GM12878 (cell line): ENCODE measurements around the gene STARD13. TPM values are rescaled to one million over a fixed set of nuclear protein-coding genes. Genes with fewer than 3 reads are reported as not detected.
A peak's percentile ranks its signal among the peaks of the same experiment; 100 is the strongest.

ENCODE experiments used
- ATF7 ChIP-seq: fragments of 450-650 bp; IDR thresholded peaks from 2 replicates; pipeline ENCODE4 v1.6.1; 2016; ENCODE audit warnings: low read depth, mild to moderate bottlenecking
- CEBPB ChIP-seq, 2 experiments: fragments of 150-350 bp in 1 of 2; IDR thresholded peaks; 2 replicates each; pipeline ENCODE4 v1.6.1; 2012 to 2014; ENCODE audit warnings: low read depth in 2 of 2, low read length in 2 of 2, borderline replicate concordance in 1 of 2, inconsistent platforms in 1 of 2
- CHD2 ChIP-seq: IDR thresholded peaks from 2 replicates; pipeline ENCODE4 v1.6.1; 2011; ENCODE audit warnings: low read depth, low read length, improper control_type of control experiment, borderline replicate concordance
- CREB1 ChIP-seq: IDR thresholded peaks from 2 replicates; pipeline ENCODE4 v1.6.1; 2012; ENCODE audit warnings: low read depth, mild to moderate bottlenecking, inconsistent platforms
- EP300 ChIP-seq, 2 experiments: fragments of 150-350 bp in 1 of 2; IDR thresholded peaks; 2 replicates each; pipeline ENCODE4 v1.6.1; 2011 to 2012; ENCODE audit warnings: low read depth in 2 of 2, low read length in 2 of 2, borderline replicate concordance in 1 of 2, improper control_type of control experiment in 1 of 2, inconsistent platforms in 1 of 2; ENCODE audit not compliant: control insufficient read depth in 1 of 2
- FOXK2 ChIP-seq: fragments of 450-650 bp; IDR thresholded peaks from 2 replicates; pipeline ENCODE4 v1.6.1; 2017; ENCODE audit warnings: mild to moderate bottlenecking, moderate library complexity
- HCFC1 ChIP-seq: fragments of 150-350 bp; IDR thresholded peaks from 2 replicates; pipeline ENCODE4 v1.6.1; 2014; ENCODE audit warnings: low read length
- HDAC2 ChIP-seq: fragments of 200-600 bp; sonication (generic); IDR thresholded peaks from 2 replicates; pipeline ENCODE4 v1.6.1; 2017
- IKZF1 ChIP-seq: fragments of 450-650 bp; conservative IDR thresholded peaks from 2 replicates; pipeline ENCODE4 v1.6.1; 2017; ENCODE audit warnings: antibody characterized with exemption, mild to moderate bottlenecking
- IKZF2 ChIP-seq, 2 experiments: fragments of 450-650 bp; IDR thresholded peaks; 2 replicates each; pipeline ENCODE4 v1.6.1; 2017; ENCODE audit warnings: mild to moderate bottlenecking in 2 of 2, moderate library complexity in 2 of 2
- KAT2A ChIP-seq: conservative IDR thresholded peaks from 2 replicates; pipeline ENCODE4 v1.6.1; 2011; ENCODE audit warnings: low read depth, low read length; ENCODE audit not compliant: control insufficient read depth
- MTA2 ChIP-seq: fragments of 450-650 bp; IDR thresholded peaks from 2 replicates; pipeline ENCODE4 v1.6.1; 2016; ENCODE audit warnings: low read depth, mild to moderate bottlenecking, moderate library complexity
- NR2F1 ChIP-seq: fragments of 450-650 bp; conservative IDR thresholded peaks from 2 replicates; pipeline ENCODE4 v1.6.1; 2017; ENCODE audit warnings: mild to moderate bottlenecking
- NRF1 ChIP-seq: conservative IDR thresholded peaks from 2 replicates; pipeline ENCODE4 v1.6.1; 2011; ENCODE audit warnings: mild to moderate bottlenecking, low read depth, low read length, improper control_type of control experiment
- RCOR1 ChIP-seq: conservative IDR thresholded peaks from 2 replicates; pipeline ENCODE4 v1.6.1; 2012; ENCODE audit warnings: low read depth, low read length, improper control_type of control experiment
- RUNX3 ChIP-seq: IDR thresholded peaks from 2 replicates; pipeline ENCODE4 v1.6.1; 2012; ENCODE audit warnings: low read length, inconsistent platforms
- SMAD1 ChIP-seq: fragments of 450-650 bp; IDR thresholded peaks from 2 replicates; pipeline ENCODE4 v1.6.1; 2018; ENCODE audit warnings: mild to moderate bottlenecking, low read depth; ENCODE audit not compliant: partially characterized antibody
- SUPT20H ChIP-seq: IDR thresholded peaks from 2 replicates; pipeline ENCODE4 v1.6.1; 2011; ENCODE audit warnings: low read depth, mild to moderate bottlenecking, low read length, moderate library complexity, borderline replicate concordance; ENCODE audit not compliant: control insufficient read depth
- TCF3 ChIP-seq: IDR thresholded peaks from 2 replicates; pipeline ENCODE4 v1.6.1; 2012; ENCODE audit warnings: low read depth, mild to moderate bottlenecking, low read length, borderline replicate concordance; ENCODE audit not compliant: insufficient read depth
- WRNIP1 ChIP-seq: IDR thresholded peaks from 2 replicates; pipeline ENCODE4 v1.6.1; 2011; ENCODE audit warnings: low read depth, low read length, improper control_type of control experiment, borderline replicate concordance
- YY1 ChIP-seq: IDR thresholded peaks from 2 replicates; pipeline ENCODE4 v1.6.1; 2011; ENCODE audit warnings: low read depth, mild to moderate bottlenecking, low read length
- ZNF217 ChIP-seq: fragments of 450-650 bp; IDR thresholded peaks from 2 replicates; pipeline ENCODE4 v1.6.1; 2017; ENCODE audit warnings: antibody characterized with exemption, mild to moderate bottlenecking
- ZNF24 ChIP-seq: fragments of 450-650 bp; IDR thresholded peaks from 2 replicates; pipeline ENCODE4 v1.6.1; 2017; ENCODE audit warnings: antibody characterized with exemption, mild to moderate bottlenecking
- ZSCAN29 ChIP-seq: fragments of 450-650 bp; IDR thresholded peaks from 2 replicates; pipeline ENCODE4 v1.6.1; 2017; ENCODE audit warnings: mild to moderate bottlenecking, moderate library complexity
- ZZZ3 ChIP-seq: IDR thresholded peaks from 2 replicates; pipeline ENCODE4 v1.6.1; 2011; ENCODE audit warnings: low read depth; ENCODE audit not compliant: control insufficient read depth, insufficient read length
- polyA plus RNA-seq, 11 experiments: library from polyadenylated mRNA; depleted of rRNA in 4 of 11; unstranded in 6 of 11; stranded (reverse) in 5 of 11; fragments of >200 nt; fragmentation: Nextera tagmentation in 4 of 11; fragmentation: Illumina TruSeq in 1 of 11; extraction: Ambion mirVana in 4 of 11; extraction: Trizol in 1 of 11; gene quantifications; 1 replicate in 1 of 11; 2 replicates in 10 of 11; pipeline versions ENCODE4 v1.2.1 to v1.2.3, GENCODE V29; 2011 to 2016; ENCODE audit warnings: inconsistent platforms in 2 of 11, missing spikeins in 2 of 11, low read depth in 1 of 11
- total RNA-seq, 4 experiments: library from RNA; depleted of rRNA in 3 of 4; stranded (reverse); fragments of >200 nt in 3 of 4; fragmentation: Illumina TruSeq in 1 of 4; extraction: Trizol in 1 of 4; gene quantifications; 2 replicates each; pipeline versions ENCODE4 v1.2.1 to v1.2.3, GENCODE V29; 2013 to 2021
- TF ChIP-seq, protein P1 (sequence below): IDR thresholded peaks from 2 replicates; pipeline ENCODE4 v1.6.1; 2011; ENCODE audit warnings: mild to moderate bottlenecking, low read depth, low read length, moderate library complexity; ENCODE audit not compliant: insufficient replicate concordance
- TF ChIP-seq, protein P2 (sequence below): IDR thresholded peaks from 2 replicates; pipeline ENCODE4 v1.6.1; 2011; ENCODE audit warnings: borderline replicate concordance, low read depth, mild to moderate bottlenecking, moderate library complexity, low read length; ENCODE audit not compliant: insufficient read depth, poor library complexity, severe bottlenecking
- TF ChIP-seq, protein P3 (sequence below): fragments of 450-650 bp; IDR thresholded peaks from 2 replicates; pipeline ENCODE4 v1.6.1; 2017; ENCODE audit warnings: mild to moderate bottlenecking
- TF ChIP-seq, protein P4 (sequence below): IDR thresholded peaks from 2 replicates; pipeline ENCODE4 v1.6.1; 2011; ENCODE audit warnings: low read depth, low read length, improper control_type of control experiment, borderline replicate concordance

The STARD13 gene
- total and polyA plus RNA-seq, 10 of the 15 experiments (the other 5 are each of a cell fraction or from before 2014, with no cell fraction given), result 4.0 to 41.6 (median 10.1) TPM

DNA sequence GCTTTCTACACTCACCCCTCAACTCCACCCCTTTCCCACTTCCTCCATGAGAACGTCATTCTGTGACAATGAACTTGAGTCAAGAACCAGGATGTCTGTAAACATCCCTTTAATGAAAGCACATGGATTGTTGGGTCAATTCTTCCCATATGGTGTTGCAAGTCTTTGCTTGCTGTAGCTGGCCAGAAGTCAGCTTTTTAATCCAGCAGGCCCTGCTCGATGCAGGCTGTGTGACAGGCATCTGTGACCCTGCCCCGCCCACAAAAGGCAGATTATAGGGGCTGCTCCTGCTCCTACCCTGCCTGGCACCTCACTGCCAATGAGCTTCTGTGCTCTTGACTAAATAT is 78.0 kb downstream of the STARD13 start (continued):
- TF ChIP-seq RUNX3 (0 out of 2 replicates have a peak, but pooled peaks have one; percentile 11), IKZF1 (peak; percentile 41; the same call in 1 of the 2 replicates), CHD2 (no peak), SUPT20H (no peak), RCOR1 (no peak), YY1 (no peak), ZZZ3 (no peak), HCFC1 (no peak), ZSCAN29 (no peak), CREB1 (peak; percentile 59), CEBPB (IDR thresholded peaks at IDR 0.05; ENCODE audit: borderline replicate concordance in 1 of 2, low read depth in 2 of 2, low read length in 2 of 2) (no peak), EP300 (IDR thresholded peaks at IDR 0.05; ENCODE audit: borderline replicate concordance in 1 of 2, control insufficient read depth in 1 of 2, low read depth in 2 of 2, low read length in 2 of 2) (no peak), NRF1 (no peak), FOXK2 (no peak), KAT2A (no peak), SMAD1 (no peak), TCF3 (no peak), ZNF24 (no peak), WRNIP1 (no peak), NR2F1 (no peak), ATF7 (no peak), IKZF2 (IDR thresholded peaks at IDR 0.05) (peak; percentile 35 to 60; a peak in 2 of 4 replicates), MTA2 (no peak), ZNF217 (no peak), HDAC2 (no peak)
- TF ChIP-seq, protein P1, sequence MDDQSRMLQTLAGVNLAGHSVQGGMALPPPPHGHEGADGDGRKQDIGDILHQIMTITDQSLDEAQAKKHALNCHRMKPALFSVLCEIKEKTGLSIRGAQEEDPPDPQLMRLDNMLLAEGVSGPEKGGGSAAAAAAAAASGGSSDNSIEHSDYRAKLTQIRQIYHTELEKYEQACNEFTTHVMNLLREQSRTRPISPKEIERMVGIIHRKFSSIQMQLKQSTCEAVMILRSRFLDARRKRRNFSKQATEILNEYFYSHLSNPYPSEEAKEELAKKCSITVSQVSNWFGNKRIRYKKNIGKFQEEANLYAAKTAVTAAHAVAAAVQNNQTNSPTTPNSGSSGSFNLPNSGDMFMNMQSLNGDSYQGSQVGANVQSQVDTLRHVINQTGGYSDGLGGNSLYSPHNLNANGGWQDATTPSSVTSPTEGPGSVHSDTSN, result no peak
- TF ChIP-seq, protein P2, sequence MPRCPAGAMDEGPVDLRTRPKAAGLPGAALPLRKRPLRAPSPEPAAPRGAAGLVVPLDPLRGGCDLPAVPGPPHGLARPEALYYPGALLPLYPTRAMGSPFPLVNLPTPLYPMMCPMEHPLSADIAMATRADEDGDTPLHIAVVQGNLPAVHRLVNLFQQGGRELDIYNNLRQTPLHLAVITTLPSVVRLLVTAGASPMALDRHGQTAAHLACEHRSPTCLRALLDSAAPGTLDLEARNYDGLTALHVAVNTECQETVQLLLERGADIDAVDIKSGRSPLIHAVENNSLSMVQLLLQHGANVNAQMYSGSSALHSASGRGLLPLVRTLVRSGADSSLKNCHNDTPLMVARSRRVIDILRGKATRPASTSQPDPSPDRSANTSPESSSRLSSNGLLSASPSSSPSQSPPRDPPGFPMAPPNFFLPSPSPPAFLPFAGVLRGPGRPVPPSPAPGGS, result no peak
- TF ChIP-seq, protein P3, sequence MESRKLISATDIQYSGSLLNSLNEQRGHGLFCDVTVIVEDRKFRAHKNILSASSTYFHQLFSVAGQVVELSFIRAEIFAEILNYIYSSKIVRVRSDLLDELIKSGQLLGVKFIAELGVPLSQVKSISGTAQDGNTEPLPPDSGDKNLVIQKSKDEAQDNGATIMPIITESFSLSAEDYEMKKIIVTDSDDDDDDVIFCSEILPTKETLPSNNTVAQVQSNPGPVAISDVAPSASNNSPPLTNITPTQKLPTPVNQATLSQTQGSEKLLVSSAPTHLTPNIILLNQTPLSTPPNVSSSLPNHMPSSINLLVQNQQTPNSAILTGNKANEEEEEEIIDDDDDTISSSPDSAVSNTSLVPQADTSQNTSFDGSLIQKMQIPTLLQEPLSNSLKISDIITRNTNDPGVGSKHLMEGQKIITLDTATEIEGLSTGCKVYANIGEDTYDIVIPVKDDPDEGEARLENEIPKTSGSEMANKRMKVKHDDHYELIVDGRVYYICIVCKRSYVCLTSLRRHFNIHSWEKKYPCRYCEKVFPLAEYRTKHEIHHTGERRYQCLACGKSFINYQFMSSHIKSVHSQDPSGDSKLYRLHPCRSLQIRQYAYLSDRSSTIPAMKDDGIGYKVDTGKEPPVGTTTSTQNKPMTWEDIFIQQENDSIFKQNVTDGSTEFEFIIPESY, result no peak
- TF ChIP-seq, protein P4, sequence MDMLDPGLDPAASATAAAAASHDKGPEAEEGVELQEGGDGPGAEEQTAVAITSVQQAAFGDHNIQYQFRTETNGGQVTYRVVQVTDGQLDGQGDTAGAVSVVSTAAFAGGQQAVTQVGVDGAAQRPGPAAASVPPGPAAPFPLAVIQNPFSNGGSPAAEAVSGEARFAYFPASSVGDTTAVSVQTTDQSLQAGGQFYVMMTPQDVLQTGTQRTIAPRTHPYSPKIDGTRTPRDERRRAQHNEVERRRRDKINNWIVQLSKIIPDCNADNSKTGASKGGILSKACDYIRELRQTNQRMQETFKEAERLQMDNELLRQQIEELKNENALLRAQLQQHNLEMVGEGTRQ, result no peak
